ENCODE results near the gene L1CAM.

DNA sequence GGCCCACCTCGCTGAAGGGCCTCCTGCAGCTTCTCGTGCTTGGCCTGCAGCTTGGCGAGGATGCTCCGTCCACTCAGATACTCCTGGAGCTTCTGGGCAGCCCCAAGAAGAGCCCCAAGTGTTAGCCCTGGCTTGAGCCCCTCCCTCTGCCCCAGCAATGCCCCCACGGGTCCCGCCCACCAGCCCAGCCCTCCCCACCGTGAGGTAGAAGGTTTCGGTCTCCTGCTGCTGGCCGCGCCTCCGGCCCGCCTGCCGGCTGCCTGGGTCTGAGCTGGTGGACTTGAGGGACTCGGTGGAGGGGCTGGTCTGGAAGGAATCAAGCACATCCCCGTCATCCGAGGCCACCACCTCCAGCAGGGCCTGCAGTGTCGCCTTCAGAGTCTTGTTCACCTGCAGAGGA is 27.2 kb upstream of the L1CAM start:
- TF ChIP-seq GATA2 (IDR thresholded peaks at IDR 0.05; ENCODE audit: low read depth, low read length) (no peak), GATA3 (IDR thresholded peaks at IDR 0.05; ENCODE audit: low read depth, low read length) (no peak)

Data from SH-SY5Y (cell line).